GM12873 (cell line): ENCODE results near the gene KCNAB1.

ENCODE experiments used
- TF ChIP-seq, protein P1 (sequence below): IDR thresholded peaks from 2 replicates; pipeline ENCODE4 v1.5.1; 2012; ENCODE audit warnings: low read depth, mild to moderate bottlenecking, moderate library complexity, low read length, control low read depth; ENCODE audit not compliant: insufficient read depth; ENCODE audit errors: missing control alignments

Gene KCNAB1

DNA sequence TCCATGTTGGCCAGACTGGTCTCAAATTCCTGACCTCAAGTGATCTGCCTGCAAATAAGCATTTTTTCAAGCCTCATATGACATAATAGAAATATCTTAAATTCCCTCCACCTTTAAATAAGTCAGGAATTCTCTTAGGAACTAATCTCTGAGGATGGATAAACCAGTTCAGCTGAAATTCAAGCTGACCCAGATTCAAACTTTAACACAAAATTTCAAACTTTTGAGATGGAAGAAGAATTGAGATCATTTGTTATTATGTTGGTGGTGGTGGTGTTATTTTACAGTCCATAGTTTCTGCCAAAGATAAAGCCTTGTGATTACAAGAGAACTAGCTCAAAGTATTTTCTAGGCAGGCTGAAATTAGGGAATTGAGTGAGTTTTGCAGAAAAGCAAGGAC, 349.1 kb downstream of the KCNAB1 start:
- TF ChIP-seq, protein P1, sequence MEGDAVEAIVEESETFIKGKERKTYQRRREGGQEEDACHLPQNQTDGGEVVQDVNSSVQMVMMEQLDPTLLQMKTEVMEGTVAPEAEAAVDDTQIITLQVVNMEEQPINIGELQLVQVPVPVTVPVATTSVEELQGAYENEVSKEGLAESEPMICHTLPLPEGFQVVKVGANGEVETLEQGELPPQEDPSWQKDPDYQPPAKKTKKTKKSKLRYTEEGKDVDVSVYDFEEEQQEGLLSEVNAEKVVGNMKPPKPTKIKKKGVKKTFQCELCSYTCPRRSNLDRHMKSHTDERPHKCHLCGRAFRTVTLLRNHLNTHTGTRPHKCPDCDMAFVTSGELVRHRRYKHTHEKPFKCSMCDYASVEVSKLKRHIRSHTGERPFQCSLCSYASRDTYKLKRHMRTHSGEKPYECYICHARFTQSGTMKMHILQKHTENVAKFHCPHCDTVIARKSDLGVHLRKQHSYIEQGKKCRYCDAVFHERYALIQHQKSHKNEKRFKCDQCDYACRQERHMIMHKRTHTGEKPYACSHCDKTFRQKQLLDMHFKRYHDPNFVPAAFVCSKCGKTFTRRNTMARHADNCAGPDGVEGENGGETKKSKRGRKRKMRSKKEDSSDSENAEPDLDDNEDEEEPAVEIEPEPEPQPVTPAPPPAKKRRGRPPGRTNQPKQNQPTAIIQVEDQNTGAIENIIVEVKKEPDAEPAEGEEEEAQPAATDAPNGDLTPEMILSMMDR, result no peak

DNA sequence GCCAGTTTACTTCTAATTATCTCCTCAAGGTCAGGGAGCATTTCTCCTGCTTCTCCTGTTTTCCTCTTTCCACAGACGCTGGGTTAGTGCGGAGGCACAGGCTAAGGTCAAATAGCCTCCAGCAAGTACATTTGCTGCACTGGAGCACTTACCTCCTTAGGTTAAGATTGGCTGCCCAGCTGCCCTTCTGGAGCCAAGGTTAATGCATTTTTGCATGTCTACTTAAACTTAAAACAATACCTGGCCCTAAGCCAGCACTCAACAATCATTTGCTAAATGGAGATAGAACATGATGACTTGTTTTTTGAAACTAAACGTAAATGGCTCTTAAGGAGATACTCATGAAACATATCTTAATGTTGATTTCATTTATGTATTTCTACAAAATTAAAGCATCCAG, 351.1 kb downstream of the KCNAB1 start:
- TF ChIP-seq, protein P1, result no peak

DNA sequence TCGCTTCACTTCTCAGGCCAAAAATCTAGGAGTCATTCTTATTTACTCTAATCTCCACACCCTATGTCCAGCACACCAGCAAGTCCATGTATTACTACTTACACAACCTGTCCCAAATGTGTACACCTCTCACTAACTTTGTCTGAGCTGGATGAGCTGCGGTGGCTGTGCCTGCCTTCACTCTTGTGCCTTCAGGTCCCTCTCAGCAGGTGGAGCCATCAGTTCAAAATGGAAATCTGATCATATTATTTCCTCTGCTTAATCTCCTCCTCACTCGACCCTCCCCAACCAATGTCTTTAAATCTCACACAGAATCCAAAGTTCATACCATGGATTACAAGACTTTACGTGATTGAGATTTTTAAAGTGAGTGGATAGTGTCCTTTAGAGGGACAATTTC, 351.8 kb downstream of the KCNAB1 start:
- TF ChIP-seq, protein P1, result peak; percentile 32

DNA sequence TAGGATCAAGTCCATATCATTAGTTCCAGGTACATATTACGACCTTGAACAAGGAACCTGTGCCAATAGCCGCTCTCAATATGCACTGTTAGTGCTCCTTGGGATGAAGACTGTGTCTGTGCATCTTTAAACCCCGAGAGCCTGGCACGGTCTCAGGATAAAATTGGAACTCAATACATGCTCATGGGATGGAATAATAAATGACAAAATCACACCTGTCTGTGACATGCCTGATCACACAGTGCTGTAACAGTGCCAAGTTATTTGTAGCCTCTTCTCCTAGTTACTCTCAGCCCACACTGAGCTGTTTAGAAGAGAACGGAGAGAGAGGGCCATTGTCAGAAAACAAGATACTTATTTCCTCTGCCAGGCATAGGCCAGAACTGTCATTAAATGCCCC, 352.3 kb downstream of the KCNAB1 start:
- TF ChIP-seq, protein P1, result no peak

DNA sequence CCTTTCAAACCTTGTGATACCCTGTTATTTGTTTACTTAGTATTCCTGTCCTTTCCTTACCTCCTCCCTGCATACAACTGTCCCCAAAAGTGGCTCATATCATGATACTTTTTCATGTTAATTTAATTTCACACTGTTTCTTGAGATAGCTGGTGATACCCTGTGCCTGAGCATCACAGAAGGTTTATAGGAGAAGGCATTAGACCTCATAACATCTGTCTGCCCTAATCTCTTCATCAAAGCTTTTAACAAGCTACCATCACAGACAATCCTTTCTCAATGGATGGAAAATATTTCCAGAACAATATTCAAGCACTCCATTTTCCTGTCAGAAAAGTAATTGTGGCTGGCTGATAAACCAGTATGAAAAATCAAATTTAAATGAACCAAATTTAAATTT, 353.0 kb downstream of the KCNAB1 start:
- TF ChIP-seq, protein P1, result no peak

DNA sequence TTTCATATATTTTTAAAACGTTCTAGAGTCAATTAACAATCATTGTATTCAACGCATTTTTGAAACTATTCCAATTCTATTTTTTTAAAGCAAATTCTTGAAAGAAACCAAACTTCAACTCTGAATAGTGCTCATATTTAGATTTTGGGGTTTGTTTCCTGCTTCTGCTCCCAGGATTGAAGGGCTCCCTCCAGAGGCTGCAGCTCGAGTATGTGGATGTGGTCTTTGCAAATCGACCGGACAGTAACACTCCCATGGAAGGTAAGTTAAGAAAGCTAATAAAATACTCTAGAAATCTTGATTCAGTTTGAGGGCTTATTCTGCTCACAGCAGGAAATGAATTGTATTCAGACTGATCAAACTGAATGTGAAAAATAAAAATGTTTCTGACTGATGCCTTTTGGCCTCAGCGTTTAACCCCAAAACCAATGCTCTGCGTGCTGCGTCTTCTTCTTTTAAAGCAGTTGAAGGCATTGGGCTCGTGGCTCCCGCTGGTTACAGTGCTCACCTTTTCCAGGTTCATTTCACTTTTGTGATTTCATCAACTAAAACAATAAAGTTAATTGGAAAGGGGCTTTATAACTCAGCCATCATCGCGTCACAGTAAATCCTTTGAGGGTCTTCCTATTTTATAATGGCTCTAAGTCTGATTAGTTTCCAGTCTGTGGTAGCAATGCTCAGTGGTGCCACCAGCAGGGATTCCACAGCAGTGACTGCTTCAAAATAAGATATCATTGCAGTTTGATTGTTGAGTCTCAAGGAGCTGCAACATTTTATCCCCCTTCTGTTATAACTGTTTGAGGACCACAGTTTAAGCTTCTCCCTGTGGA, 354.4 kb downstream of the KCNAB1 start:
- TF ChIP-seq, protein P1, result peak; percentile 56

DNA sequence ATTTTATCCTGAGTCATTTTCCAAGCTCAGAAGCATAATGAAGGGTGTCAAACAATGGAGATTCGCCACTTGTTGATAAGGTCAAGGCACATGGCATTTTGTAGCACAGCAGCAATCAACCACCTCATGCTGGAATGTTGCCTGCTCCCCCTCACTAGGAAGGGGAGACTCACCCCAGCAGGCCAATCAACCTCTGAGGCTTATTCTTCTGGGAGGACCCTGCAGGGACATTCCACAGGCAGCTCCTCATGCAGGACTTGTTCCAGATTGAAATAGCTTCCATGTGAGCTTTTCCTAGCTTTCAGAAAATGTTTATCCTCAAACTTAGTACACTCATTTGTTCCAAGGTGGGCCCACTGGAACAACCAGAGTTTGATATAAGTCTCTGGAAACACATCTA, 356.9 kb downstream of the KCNAB1 start:
- TF ChIP-seq, protein P1, result no peak

DNA sequence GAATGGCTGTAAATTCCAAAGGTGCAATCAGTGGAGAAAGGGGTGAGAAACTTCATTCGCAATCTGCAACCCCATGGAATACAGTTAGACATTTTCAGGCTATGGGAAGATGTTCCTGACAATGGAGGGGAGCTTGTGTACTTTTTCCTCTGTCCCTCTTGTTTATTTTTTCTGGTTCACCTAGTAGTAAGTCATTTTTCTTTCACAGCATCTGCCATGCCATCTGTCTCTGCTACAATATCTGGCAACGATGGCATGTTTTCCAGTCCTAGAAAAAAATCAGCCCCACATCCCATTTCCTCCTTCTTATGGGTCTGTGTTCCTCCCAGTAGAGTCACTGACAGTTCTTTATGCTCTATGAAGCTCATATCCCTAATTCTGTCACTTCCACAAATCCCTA, 358.5 kb downstream of the KCNAB1 start:
- TF ChIP-seq, protein P1, result no peak
